DOHH2 (cell line): ENCODE measurements around the gene TMX2.

Experiments
- H3F3A ChIP-seq: fragments of 200-600 bp; sonication (generic), shearing (Covaris generic); 2 replicates; pipeline ENCODE4 v1.6.0; 2016; ENCODE audit warnings: antibody characterized with exemption, mild to moderate bottlenecking; ENCODE audit not compliant: control insufficient read depth, insufficient read depth
- H3K27ac ChIP-seq: fragments of 200-600 bp; sonication (generic); 2 replicates; pipeline ENCODE4 v1.5.1; 2014; ENCODE audit warnings: low read depth, mild to moderate bottlenecking, low read length, moderate library complexity
- H3K27me3 ChIP-seq: fragments of 200-600 bp; sonication (generic); 2 replicates; pipeline ENCODE4 v1.6.1; 2014; ENCODE audit warnings: mild to moderate bottlenecking, low read length, mixed read lengths; ENCODE audit not compliant: control insufficient read depth
- H3K36me3 ChIP-seq: fragments of 200-600 bp; sonication (generic); 2 replicates; pipeline ENCODE4 v1.6.1; 2014; ENCODE audit warnings: mild to moderate bottlenecking, low read length, moderate library complexity, mixed read lengths; ENCODE audit not compliant: control insufficient read depth
- H3K4me1 ChIP-seq: fragments of 200-600 bp; sonication (generic); 2 replicates; pipeline ENCODE4 v1.6.1; 2014; ENCODE audit warnings: mild to moderate bottlenecking, low read length, mixed read lengths; ENCODE audit not compliant: control insufficient read depth
- H3K4me2 ChIP-seq: fragments of 200-600 bp; sonication (generic); 2 replicates; pipeline ENCODE4 v1.6.0; 2014; ENCODE audit warnings: mild to moderate bottlenecking, low read length, moderate library complexity
- H3K4me3 ChIP-seq: fragments of 200-600 bp; sonication (generic); 2 replicates; pipeline ENCODE4 v1.5.1; 2014; ENCODE audit warnings: mild to moderate bottlenecking, low read length, mixed read lengths
- H3K79me2 ChIP-seq: fragments of 200-600 bp; sonication (generic); 2 replicates; pipeline ENCODE4 v1.6.1; 2014; ENCODE audit warnings: mild to moderate bottlenecking, low read length, mixed read lengths; ENCODE audit not compliant: control insufficient read depth
- H3K9me2 ChIP-seq: fragments of 200-600 bp; sonication (generic); replicated peaks from 2 replicates; pipeline ENCODE4 v1.6.1; 2014; ENCODE audit warnings: mild to moderate bottlenecking, low read length, mixed read lengths; ENCODE audit not compliant: control insufficient read depth
- H3K9me3 ChIP-seq: fragments of 200-600 bp; sonication (generic); 2 replicates; pipeline ENCODE4 v1.6.1; 2014; ENCODE audit warnings: antibody characterized with exemption, low read length, mixed read lengths; ENCODE audit not compliant: control insufficient read depth, insufficient read depth
- H4K20me1 ChIP-seq: fragments of 200-600 bp; sonication (generic); 2 replicates; pipeline ENCODE4 v1.6.0; 2014; ENCODE audit warnings: low read depth, mild to moderate bottlenecking, antibody characterized with exemption, low read length, moderate library complexity; ENCODE audit not compliant: control insufficient read depth, insufficient read depth
- CTCF ChIP-seq: fragments of 200-600 bp; sonication (generic); IDR thresholded peaks from one replicate; pipeline ENCODE4 v1.5.1; 2014; ENCODE audit warnings: antibody characterized with exemption, mild to moderate bottlenecking, low read depth, low read length; ENCODE audit not compliant: poor library complexity, severe bottlenecking
- EZH2phosphoT487 ChIP-seq: fragments of 200-600 bp; sonication (generic); IDR thresholded peaks from 2 replicates; pipeline ENCODE4 v1.6.1; 2017; ENCODE audit warnings: borderline replicate concordance, mild to moderate bottlenecking, antibody characterized with exemption, low read length, moderate library complexity, mixed read lengths

Gene TMX2

DNA sequence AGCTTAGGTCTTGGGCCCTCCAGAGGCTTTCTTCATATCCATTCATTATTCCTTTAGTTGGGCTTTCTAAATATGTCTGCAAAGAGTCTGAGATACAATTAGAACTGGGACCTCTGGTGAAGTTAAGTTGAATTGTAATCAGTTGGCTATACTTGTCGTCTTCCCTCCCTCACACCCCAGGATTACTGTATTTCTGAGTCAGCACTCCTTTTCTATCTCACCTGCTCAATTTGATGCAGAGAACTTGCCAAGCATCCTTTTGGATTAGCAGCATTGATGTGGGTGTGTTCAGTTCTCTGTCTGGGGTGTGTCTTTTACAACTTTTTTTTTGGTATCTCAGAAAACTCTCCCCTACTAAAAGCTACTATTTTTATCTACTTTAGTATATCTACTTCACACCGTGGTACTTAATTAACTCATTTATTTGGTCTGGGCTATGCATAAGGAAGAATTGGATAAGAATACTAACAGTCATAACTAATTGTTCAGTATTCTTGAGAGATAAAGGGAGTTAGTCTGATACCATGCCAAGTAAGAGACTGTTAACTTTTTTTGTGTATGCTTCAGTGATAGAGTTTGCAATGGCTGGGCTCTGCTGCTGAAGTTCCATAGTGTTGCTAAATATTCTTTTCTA, 64.3 kb downstream of the TMX2 start:
- no peaks in the 10 kb centered on the region for H3K9me3 ChIP-seq
- no peaks in the 10 kb centered on the region for H4K20me1 ChIP-seq
- no peak overlapping the region for H3K27ac ChIP-seq
- no peaks in the 10 kb centered on the region for H3K9me2 ChIP-seq
- no peaks in the 10 kb centered on the region for H3K36me3 ChIP-seq
- no peak overlapping the region for H3K4me3 ChIP-seq
- H3F3A ChIP-seq: no peaks in the 10 kb centered on the region
- peaks cover 8% of the 10 kb centered on the region for H3K4me1 ChIP-seq
- no peak for TF ChIP-seq CTCF
- TF ChIP-seq EZH2phosphoT487: no peak
- H3K79me2 ChIP-seq: peaks cover 61% of the 10 kb centered on the region
- H3K4me2 ChIP-seq: no peak overlapping the region
- H3K27me3 ChIP-seq: no peaks in the 10 kb centered on the region

GRCh38 chr11:57777969-57778317, 65.5 kb downstream of the TMX2 start:
- peaks cover 8% of the 10 kb centered on the region for H3K4me1 ChIP-seq
- no peak for TF ChIP-seq EZH2phosphoT487
- TF ChIP-seq CTCF: no peak
- H3K27me3 ChIP-seq: no peaks in the 10 kb centered on the region
- H3K79me2 ChIP-seq: peaks cover 56% of the 10 kb centered on the region
- H4K20me1 ChIP-seq: no peaks in the 10 kb centered on the region
- H3K9me3 ChIP-seq: no peaks in the 10 kb centered on the region
- H3K27ac ChIP-seq: no peak overlapping the region
- no peak overlapping the region for H3K4me2 ChIP-seq
- H3K9me2 ChIP-seq: no peaks in the 10 kb centered on the region
- no peaks in the 10 kb centered on the region for H3F3A ChIP-seq
- no peak overlapping the region for H3K4me3 ChIP-seq
- H3K36me3 ChIP-seq: no peaks in the 10 kb centered on the region

- no peaks in the 10 kb centered on the region for H3K27me3 ChIP-seq
- no peaks in the 10 kb centered on the region for H3K9me2 ChIP-seq
- no peaks in the 10 kb centered on the region for H4K20me1 ChIP-seq
- TF ChIP-seq CTCF (no peak), EZH2phosphoT487 (no peak)
- H3K27ac ChIP-seq: no peak overlapping the region
- no peaks in the 10 kb centered on the region for H3F3A ChIP-seq
- no peak overlapping the region for H3K4me2 ChIP-seq
- no peaks in the 10 kb centered on the region for H3K36me3 ChIP-seq
- peaks cover 56% of the 10 kb centered on the region for H3K79me2 ChIP-seq
- H3K4me1 ChIP-seq: peaks cover 8% of the 10 kb centered on the region
- H3K4me3 ChIP-seq: no peak overlapping the region
- no peaks in the 10 kb centered on the region for H3K9me3 ChIP-seq
Observed at GRCh38 chr11:57778318-57779037, 66.1 kb downstream of the TMX2 start.
